AG08396 (cell line): ENCODE measurements around the gene FAM169A.
A peak's percentile ranks its signal among the peaks of the same experiment; 100 is the strongest.
"Not testable (repeated sequence)": the region's sequence is repeated elsewhere in the genome, so short reads cannot be mapped to it uniquely, and the experiment has no call there.

Experiments used
- DNase-seq: peaks from one replicate; pipeline ENCODE4 v3.0.0; 2012; ENCODE audit warnings: low spot score, mixed read lengths

Gene FAM169A

DNA sequence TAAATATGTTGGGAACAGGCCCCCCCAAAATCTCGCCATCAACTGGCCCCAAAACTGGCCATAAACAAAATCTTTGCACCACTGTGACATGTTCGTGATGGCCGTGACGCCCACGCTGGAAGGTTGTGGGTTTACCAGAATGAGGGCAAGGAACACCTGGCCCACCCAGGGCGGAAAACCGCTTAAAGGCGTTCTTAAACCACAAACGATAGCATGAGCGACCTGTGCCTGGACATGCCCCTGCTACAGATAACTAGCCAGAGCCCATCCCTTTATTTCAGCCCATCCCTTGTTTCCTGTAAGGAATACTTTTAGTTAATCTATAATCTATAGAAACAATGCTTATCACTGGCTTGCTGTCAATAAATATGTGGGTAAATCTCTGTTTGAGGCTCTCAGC lies 3.2 kb upstream of the FAM169A start:
- not testable (repeated sequence) for DNase-seq

DNA sequence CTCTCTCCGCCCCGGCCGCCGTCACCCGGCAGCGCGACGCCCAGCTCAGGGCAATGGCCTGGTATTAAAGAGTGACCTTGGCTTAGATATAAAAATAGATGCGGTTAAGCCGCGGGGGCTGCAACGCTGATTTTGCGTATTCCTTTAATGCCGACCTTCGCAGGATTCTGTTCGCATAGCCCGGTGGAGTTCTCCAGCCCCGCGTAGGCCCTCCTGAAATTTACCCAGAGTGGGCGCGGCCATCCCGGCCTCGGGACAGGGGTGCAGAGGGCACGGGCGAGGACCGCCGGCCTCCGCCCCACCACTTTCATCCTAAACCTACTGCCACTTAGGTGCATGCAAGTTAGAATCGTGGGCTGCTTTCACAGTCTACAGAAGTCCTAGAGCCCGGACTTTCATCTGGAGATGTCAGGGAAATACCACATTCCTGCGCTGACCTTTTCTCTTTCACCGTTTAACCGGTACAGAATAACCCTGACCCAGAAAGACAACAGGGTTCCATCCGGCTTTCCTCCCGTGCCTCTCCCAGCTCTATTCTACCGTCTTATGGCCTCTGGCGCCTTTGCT lies 492 bp upstream of the FAM169A start:
- DNase-seq, result no peak

DNA sequence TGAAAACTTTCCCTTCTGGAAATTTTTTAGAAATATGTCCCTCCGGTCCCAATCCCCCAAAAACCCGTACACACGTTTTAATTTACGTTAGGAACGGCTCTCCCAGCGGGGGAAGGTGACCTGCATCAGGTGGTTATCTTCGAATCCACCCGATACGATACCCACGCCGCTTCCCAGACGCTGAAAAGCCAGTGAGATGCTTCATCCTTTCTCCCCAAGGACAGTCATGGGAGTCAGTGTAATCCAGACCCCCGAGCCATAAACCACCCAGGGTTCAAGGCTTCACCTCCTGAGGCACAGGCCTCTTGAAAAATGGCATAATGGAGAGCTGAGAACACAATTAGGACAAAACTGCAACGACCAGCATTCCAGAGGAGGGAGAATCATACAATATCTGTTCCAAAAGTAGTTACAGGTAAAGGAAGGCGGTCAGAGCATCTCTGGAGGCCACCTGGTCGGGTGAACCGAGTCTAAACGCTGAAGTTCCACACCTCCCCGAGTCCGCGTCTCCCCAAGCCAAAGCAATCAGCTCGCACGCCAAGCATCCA lies 857 bp downstream of the FAM169A start:
- no peak for DNase-seq

DNA sequence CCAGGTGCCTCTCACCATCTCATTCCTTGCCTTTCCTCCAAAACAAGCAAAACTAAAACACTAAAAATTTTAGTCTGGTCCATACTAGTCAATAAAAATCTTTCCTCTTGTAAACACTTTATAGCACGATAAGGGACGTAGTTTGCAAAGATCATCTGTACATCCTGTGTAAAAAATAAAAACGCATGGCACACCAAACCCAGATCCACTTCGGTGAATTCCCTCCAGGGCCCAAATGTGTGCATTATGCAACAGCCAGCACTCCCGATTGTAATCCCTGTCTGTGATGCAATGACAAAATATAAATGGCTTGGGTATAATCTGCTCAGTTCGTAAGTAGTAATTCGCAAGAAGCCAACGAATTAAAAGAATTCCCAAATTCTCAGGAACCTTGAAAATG lies 1.4 kb downstream of the FAM169A start:
- no peak for DNase-seq

DNA sequence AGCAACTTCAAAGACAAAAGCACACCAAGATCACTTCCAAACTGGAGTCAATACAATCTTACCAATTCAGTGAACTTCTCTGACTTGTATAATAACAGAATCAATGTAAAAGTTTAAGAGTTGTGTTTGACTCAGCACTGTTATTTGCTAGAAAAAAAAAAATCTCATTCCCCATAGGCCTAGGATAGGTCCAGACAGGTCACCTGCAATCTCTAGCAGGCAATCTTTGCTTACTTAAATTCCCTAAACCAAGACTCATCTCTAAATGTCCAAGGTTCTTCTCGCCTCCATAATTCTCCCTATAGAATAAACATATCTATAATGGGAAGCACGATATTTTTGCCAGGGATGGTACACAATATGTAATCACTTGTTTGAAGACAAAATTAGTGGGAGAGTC lies 2.5 kb downstream of the FAM169A start:
- no peak for DNase-seq

DNA sequence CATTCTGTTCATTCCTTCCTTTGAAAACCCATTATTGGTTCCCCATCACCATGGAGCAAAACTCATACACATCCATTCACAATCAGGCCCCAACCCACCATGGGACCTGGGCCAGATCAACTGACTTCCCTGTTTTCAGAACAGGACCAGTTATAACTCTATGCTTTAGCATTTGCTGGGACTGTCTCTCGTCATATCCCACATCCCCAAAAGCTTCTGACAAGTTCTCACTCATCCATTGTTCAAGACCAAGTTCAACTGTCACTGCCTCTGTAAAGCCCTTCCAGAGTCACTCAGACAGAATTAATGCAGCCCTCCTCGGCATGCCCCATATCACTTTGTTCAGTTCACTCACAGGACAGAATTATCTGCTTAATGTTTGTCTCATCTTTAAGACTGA lies 4.0 kb downstream of the FAM169A start:
- DNase-seq, result no peak

DNA sequence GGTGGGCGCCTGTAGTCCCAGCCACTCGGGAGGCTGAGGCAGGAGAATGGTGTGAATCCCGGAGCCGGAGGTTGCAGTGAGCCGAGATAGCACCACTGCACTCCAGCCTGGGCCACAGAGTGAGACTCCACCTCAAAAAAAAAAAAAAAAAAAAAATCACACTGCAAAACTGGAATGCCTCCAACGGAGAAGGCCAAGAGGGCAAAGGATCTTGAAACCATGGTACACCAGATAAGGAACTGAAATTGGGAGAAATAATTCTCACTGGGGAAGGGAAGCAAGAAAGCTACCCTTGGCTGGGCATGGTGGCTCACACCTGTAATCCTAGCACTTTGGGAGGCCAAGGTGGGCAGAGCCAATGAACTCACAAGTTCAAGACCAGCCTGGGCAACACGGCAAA lies 9.2 kb downstream of the FAM169A start:
- DNase-seq, result not testable (repeated sequence)

DNA sequence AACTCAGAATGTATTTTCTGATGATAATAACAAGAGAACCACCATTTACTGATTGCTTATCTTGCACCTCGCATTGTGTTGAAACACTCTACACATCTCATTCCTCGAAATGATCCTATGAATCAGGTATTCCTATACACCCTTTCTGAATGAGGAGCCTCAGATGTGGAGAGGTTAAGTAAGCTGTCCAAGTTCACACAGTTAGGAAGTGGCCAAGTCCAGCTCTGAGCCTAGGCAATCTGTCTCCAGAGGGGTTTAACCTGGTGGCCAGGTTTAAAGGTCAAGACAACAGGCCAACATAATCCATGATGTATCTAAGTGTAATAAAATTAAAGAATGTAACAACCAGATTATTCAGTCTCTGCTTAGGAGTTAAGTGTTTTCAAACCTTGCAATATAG lies 12.9 kb downstream of the FAM169A start:
- DNase-seq, result no peak

DNA sequence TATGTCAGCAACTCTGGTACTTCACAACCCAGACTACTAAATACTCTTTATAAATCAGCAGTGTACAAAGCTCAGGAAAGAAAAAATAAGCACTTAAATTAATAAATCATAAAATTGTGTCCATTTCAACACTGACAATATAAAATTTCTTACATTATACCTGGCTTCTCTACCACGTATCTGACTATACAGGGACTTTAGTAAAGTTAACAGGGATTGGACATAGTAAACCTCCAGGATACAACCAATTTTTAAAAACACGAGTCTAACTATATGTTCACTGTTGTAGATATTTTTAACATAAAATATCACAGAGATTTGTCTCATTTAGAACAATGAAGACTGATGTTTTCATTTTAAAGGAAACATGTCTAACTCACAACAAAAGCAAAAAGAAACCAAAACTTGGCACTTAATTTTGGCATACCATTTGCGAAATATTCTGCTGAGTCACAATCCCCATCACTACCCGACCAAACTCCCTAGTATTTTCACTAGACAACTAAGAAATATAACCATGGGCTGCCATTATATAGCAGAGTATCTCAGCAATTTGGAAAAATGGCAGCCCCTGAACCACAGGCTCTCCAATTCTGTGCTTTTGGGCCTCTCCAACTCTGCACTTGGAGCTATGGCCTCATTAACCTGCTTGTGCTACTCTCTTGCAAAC lies 14.4 kb downstream of the FAM169A start:
- peak; percentile 71 for DNase-seq

DNA sequence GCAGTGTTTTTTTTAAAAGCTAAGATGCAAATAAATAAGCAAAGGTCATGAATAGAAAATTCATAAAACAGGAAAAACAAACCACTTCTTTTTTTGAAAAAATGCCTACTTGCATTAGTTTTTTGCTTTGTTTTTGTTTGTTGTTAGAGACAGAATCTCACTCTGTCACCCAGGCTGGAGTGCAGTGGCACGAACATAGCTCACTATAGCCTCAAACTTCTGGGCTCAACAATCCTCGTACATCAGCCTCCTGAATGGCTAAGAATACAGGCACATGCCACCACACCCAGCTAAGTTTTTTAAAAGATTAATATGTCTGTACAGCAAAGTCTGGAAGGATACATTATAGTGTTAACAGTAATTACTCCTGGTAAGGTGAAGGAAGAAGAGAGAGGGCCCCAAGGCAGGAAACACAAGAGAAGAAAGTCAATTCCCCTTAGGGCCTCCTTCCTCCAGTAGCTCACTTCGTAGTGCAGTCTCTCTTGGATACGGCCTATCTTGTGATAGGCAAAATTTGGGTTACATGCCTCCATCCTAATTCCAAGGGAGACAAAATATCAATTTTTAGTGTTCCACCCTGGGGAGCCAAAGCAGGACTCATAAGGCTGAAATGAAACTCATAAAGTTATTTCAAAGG lies 15.3 kb downstream of the FAM169A start:
- no peak for DNase-seq

DNA sequence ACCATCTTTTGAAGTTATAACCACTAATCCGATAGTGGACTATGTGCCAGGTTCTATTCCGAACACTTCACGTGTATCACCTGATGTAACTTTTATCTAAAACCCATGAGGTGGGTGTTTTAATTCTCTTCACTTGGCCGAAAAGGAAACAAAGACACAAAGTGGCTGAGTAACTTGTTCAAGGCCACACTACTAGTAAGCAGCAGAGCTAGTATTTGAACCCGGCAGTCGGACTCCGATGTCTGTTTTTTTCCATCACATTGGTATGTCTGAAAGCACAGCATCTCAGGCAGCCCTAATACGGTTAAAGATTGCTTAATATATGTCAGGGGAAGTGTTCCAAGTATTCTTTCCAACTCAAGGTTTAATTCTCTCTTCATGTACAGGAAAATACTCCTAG lies 16.2 kb downstream of the FAM169A start:
- no peak for DNase-seq

DNA sequence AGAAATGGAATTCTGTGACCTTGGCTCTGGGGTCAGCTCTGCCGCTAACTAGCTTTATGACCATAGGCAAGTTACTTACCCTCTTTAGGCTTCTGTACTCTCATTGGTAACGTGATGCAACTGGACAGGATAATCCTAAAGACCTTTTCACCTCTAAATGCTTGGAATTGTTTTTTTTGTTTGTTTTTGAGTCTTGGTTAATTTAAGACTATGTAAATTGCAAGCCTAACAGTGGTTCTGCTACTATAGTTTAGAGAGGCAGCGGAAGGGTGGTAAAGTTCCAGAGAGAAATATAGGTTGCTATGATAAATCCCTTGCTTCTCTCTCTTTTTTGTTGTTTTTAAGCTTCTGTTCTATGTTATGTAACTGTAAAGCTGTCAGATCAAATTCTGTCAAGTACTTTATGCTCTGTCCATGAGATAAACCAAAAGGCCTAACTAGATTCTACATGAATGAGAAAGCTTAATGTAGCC lies 17.6 kb downstream of the FAM169A start:
- DNase-seq, result no peak

DNA sequence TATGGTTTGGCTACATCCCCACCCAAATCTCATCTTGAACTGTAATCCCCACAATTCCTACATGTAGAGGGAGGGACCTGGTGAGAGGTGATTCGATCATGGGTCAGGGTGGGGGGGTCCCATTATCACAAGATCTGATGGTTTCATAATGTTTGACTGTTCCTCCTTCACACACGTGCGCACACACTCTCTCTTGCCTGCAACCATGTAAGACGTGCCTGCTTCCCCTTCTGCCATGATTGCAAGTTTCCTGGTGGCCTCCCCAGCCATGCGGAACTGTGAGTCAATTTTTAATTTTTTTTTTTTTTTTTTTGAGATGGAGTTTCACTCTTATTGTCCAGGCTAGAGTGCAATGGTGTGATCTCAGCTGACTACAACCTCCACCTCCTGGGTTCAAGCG lies 27.0 kb downstream of the FAM169A start:
- DNase-seq, result no peak

DNA sequence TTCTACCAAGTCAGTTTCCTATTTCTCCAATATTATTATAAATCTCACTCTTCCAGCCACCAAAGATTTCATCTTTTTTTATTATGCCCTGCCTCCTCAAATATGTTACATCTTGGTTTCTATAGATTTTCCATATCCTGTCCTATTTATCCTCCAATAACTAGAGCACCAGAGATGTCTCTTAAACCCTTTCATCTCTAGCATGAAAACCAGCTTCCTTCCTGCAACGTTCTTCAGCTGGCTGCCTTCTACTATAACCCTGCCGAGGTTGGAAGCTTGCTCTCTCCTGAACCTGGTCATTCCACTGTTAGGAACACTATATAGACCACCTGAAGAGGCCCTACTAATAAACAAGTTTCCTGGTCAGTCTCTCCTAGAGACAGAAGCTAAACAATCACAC lies 27.9 kb downstream of the FAM169A start:
- no peak for DNase-seq

DNA sequence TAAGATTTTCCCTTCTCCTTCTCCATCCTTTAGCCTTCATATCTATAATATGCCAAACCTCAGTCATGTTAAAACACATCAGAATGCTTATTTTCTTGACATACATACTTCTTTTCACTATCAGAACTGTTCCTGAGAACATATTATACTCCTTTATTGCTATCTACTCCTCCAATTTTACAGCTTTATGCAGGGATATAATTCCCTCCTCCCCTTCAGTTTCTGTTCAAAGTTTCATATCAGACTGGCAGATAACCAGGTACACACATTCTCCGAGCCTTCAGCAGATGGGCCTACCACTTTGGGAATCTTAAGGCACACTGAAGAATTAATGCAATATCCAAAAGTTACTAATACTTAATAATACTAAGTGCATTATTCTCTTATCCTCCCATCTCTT lies 29.1 kb downstream of the FAM169A start:
- DNase-seq, result no peak

DNA sequence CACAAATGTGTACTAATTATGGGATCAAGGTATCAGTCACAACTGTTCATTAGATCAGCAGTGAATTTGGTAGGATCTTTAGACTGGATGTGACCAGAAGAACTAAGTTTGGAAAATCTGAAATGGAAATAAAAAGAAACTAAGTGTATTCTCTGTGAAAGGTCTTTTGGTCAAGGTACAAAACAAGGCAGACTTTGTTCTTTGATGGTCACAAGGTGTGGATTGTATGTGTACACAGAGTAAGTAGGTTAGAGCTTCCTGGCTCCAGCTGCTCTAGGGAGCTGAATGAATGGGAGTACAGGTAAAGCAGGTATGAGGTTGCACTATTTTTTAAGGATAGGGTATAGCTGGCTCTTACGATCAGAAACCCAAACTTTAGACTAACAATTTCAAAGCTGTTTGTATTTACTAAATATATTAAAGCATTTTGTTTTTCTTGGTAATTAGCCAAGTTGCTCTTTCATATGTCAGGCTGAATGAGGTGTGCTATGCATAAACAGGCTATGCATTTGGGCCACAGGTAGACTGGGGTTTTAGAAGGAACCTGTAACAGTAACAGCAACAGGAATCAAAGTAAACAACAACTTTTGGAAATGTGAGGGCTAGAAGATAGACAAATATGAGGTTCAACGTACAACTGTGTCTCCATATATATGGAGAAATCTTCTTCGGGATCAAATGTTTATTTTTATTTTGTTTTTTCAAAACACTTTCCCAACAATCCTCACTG lies 32.5 kb downstream of the FAM169A start:
- no peak for DNase-seq

DNA sequence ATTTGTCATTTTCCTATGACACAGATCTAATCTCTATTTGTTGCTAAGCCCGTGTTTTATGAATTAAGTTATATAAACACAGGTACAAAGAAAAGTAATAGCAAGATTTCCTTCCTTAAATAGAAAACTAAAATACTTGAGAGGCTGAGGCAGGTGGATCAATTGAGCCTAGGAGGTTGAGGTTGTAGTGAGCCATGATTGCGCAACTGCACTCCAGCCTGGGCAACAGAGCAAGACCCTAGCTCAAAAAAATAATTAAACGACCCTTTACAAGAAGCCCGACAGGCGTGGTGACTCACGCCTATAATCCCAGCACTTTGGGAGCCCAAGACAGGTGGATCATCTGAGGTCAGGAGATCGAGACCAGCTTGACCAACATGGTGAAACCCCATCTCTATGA lies 36.8 kb downstream of the FAM169A start:
- DNase-seq, result no peak

DNA sequence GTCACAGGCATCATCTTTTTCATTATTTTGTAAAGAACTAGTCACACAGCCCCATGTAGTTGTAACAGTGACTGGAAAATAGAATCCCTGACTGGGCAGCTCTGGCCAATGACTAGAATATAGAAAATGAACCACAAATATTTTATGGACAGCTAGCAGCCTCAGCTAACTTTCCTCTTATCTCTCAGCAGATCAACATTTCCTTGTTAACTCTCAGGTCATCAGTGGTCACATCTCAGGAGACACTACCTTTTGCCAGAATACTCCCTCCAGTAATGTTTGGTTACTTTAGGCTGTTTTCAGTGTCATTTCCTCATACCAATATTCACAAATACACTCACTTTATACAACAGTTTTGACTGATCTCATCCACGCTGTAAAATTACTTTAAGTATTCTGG lies 43.9 kb downstream of the FAM169A start:
- DNase-seq, result no peak

DNA sequence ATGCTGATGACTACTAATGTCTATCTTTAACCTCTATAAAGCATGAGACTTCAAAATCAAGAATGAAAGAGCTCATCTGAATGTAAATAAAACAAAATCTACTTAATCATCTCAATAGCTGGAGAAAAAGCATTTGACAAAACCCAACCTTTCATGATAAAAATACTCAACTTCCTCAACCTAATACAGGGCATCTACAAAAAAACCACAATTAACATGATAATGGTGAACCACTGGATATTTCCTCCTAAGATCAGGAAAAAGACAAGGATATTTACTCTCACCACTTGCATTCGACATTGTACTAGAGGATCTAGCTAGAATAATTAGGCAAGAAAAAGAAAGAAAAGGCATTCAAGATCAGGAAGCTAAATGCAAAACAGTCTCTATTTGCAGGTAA lies 49.3 kb downstream of the FAM169A start:
- no peak for DNase-seq

DNA sequence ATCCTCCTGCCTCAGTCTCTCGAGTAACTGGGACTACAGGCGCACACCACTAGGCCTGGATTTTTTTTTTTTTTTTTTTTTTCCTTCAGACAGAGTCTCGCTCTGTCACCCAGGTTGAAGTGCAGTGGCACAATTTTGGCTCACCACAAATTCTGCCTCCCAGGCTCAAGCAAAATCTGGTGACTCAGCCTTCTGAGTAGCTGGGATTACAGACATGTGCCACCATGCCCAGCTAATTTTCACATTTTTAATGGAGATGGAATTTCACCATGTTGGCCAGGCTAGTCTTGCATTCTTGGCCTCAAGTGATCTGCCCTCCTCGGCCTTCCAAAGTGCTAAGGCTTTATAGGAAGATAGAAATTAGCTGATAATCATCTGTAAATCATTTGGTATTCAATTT lies 55.3 kb downstream of the FAM169A start:
- DNase-seq, result no peak

DNA sequence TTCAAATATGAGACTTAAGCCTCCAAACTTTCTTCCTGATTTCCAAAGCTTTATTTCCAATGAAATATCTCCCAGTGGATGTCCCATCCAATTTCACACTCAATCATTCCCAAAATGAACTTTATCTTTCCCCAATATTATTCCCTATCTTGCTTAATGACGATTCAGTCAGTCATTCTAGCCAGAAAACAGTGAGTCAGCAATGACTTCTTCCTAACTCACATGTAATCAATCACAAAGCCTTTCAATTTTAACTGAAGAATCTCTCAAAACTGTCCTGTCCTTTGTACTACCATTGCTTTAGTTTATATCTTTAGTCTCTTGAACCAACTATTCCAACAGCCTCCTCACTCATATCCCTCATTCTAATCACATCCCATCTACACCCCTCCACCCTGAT lies 64.2 kb downstream of the FAM169A start:
- no peak for DNase-seq

DNA sequence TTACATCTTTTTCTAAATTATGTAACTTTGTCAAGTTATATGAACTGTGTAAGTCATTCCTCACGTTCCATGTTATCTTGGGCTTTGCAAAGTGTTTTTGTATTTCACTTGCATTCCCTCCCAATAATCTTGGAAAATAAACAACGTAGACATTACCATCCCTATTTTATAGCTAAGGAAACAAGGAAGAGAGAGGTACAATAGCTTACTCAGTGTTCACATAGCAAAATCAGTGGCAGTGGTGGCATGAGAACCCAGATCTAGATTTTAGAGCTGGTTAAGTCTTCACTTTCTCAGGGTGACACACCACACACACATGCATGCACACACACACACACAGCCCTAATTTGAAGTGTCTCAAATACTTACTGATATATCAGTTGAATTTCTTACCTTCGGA lies 65.0 kb downstream of the FAM169A start:
- no peak for DNase-seq
